IgD-negative memory B cell (primary cell): ENCODE data around the gene NMNAT2. TPM values are rescaled to one million over a fixed set of nuclear protein-coding genes. Genes with fewer than 3 reads are reported as not detected.

ENCODE experiments used
- H3K27ac Mint-ChIP-seq, 3 donors: one replicate each; pipeline ENCODE4 v1.8.0; 2020 to 2022; ENCODE audit warnings: mild to moderate bottlenecking in 3 of 3, mixed read lengths in 3 of 3, moderate library complexity in 1 of 3
- H3K27me3 Mint-ChIP-seq: one replicate; pipeline ENCODE4 v1.8.0; 2021; ENCODE audit warnings: mixed read lengths
- H3K36me3 Mint-ChIP-seq: one replicate; pipeline ENCODE4 v1.8.0; 2020; ENCODE audit warnings: mild to moderate bottlenecking, mixed read lengths
- H3K4me1 Mint-ChIP-seq, 3 donors: one replicate each; pipeline ENCODE4 v1.8.0; 2020 to 2022; ENCODE audit warnings: mixed read lengths in 3 of 3, mild to moderate bottlenecking in 1 of 3
- H3K4me3 Mint-ChIP-seq, 4 donors: one replicate each; pipeline ENCODE4 v1.8.0; 2020 to 2022; ENCODE audit warnings: mild to moderate bottlenecking in 4 of 4, mixed read lengths in 4 of 4, moderate library complexity in 3 of 4
- H3K9me3 Mint-ChIP-seq, 3 donors: one replicate each; pipeline ENCODE4 v1.8.0; 2020 to 2021; ENCODE audit warnings: mixed read lengths in 3 of 3, mild to moderate bottlenecking in 1 of 3
- polyA plus RNA-seq: library from polyadenylated mRNA; unstranded; fragments of 300-500 nt; fragmentation: Illumina TruSeq; gene quantifications from one replicate; pipeline ENCODE4 v1.2.3, GENCODE V29; 2021

NMNAT2 gene
- polyA plus RNA-seq, 1 donor from 2014 or later, result not detected

DNA sequence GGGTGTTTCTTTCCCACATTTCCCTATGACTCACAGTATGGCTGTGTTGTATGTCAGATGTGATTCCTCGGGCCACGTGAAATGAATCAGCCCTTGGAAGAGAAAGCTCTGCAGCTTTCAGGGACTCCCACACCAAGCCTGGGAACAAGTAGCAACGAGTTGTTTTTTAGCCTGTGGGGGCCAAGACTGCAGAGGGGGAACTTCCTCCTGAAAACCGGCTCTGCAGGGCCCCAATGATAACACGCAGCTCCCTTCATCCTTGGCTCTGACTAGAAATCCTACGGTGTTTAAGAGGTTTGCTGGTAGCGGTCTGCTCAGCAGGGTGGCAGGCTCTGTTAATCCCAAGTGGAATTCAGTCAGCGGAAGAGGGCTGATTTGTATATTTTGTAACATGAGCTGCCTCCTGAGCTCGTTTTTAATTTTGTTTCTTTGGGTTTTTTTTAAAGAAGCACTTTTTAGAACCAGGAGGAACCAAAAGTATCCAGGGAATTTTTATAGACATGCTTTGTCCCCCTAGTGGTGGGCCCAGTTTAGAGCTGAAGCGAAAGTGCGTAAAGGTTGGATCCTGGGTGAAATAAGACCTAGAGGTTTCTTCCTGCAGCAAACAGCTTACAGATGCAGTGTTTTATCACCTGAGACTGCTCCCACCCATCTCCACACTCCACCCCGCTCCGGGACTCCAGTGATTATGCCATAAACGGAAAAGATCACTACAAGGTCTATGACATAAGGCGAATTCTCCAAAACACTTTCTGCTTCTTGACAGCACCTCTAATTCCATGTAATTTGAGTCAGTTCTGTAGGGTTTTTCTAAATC lies 183.3 kb downstream of the NMNAT2 start:
- Mint-ChIP-seq H3K27me3 (peaks cover 8% of the 10 kb centered on the region), H3K9me3 (no peaks in the 10 kb centered on the region), H3K27ac (no peak overlapping the region), H3K36me3 (no peaks in the 10 kb centered on the region), H3K4me1 (peaks cover 0 to 7% (median 2%) of the 10 kb centered on the region in 3 donors), H3K4me3 (no peak overlapping the region)

DNA sequence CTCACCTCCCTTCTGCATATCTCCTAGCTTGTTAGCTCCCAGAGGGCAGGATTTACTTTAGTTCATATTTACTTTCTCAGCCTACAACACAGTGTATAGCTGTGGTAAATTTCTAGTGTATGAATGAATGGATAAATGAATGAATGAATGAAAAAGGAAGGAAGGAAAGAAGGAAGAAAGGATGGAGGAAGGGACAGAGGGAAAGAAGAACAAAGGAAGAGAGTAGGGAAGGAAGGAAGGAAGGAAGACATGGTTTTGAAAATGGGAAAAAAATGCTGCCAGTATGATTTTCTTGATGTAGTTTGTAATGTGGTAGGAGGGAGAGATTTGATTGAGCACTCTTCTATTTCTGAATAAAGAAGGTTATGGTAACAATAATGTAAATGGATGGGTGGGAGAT lies 185.1 kb downstream of the NMNAT2 start:
- Mint-ChIP-seq H3K9me3 (no peaks in the 10 kb centered on the region), H3K27ac (no peak overlapping the region), H3K27me3 (peaks cover 4% of the 10 kb centered on the region), H3K4me1 (peaks cover 0 to 7% (median 2%) of the 10 kb centered on the region in 3 donors), H3K36me3 (no peaks in the 10 kb centered on the region), H3K4me3 (no peak overlapping the region)

DNA sequence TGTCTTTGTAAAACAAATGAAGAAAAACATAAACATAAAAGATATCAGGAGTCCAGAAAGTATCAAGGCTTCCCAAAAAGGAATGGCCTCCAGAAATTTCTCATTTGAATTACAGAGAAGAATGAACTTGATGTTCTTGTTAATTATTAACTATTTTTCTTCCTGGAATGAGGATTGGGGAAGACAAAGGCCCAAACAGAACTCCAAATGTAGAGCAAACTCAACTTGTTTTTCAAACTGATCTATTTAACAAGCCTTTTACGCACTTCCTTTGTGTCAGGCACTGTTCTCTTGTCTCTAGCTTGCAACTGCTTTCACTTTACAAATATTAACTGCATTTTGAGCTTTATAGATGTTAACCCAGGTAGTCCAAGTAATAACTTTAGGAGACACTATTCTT lies 186.6 kb downstream of the NMNAT2 start:
- no peaks in the 10 kb centered on the region for H3K9me3 Mint-ChIP-seq
- peaks cover 5 to 8% (median 7%) of the 10 kb centered on the region in 3 donors for H3K4me1 Mint-ChIP-seq
- H3K27me3 Mint-ChIP-seq, result peaks cover 6% of the 10 kb centered on the region
- no peak overlapping the region for H3K4me3 Mint-ChIP-seq
- no peak overlapping the region for H3K27ac Mint-ChIP-seq
- H3K36me3 Mint-ChIP-seq, result no peaks in the 10 kb centered on the region

DNA sequence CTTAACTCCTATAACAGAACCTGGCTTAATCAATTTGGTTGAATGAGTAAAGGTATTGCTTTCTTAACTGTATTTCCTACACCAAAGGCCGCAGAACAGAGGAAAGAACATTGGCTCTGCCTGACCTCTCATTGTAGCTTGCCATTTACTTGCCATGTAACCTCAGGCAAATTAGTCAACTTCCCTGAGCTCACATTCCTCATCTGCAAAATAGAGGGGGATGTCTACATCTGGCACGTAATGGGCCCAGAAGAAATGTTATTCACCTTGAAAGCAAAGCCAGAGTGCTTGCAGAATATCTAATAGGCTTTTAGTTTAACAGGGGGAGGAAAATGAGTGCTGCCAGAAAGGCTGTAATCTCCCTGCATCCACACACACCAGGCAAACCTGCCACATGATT lies 187.8 kb downstream of the NMNAT2 start:
- peaks cover 5 to 8% (median 7%) of the 10 kb centered on the region in 3 donors for H3K4me1 Mint-ChIP-seq
- H3K36me3 Mint-ChIP-seq, result no peaks in the 10 kb centered on the region
- H3K9me3 Mint-ChIP-seq, result no peaks in the 10 kb centered on the region
- peaks cover 4% of the 10 kb centered on the region for H3K27me3 Mint-ChIP-seq
- no peak overlapping the region for H3K4me3 Mint-ChIP-seq
- no peak overlapping the region for H3K27ac Mint-ChIP-seq

DNA sequence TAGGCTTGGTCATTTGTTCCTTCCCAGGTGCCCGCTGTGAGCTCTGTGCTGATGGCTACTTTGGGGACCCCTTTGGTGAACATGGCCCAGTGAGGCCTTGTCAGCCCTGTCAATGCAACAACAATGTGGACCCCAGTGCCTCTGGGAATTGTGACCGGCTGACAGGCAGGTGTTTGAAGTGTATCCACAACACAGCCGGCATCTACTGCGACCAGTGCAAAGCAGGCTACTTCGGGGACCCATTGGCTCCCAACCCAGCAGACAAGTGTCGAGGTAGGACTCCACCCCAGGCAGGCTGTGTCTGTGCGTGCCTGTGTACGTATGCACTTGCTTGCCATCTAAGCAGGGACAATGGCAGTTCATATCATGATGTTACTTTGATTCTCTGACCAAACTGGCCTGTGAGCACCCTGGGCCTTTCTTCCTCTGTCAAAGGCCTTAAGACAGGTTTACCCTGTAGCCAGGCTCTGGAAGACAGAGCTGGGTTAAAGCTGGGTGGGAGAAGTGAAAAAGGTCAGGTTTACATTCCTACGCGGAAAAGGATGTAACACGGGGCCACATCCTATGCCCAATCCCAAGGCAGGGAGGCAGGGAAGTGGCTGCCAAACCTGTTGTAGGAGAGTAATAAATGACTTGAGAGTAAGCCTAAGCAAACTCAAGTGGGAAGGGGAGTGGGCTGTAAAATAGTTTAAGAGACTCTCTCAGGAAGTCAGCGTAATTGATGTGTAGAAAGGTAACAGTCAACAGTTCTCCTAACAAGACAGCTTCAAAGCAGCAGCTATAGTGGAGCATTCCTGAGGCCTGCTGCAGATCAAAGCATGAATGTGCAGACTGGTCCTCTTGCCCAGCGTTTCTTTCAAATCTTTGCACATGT lies 189.6 kb downstream of the NMNAT2 start:
- no peak overlapping the region for H3K27ac Mint-ChIP-seq
- peaks cover 4% of the 10 kb centered on the region for H3K27me3 Mint-ChIP-seq
- peaks cover 5 to 8% (median 7%) of the 10 kb centered on the region in 3 donors for H3K4me1 Mint-ChIP-seq
- H3K36me3 Mint-ChIP-seq, result no peaks in the 10 kb centered on the region
- no peaks in the 10 kb centered on the region for H3K9me3 Mint-ChIP-seq
- no peak overlapping the region for H3K4me3 Mint-ChIP-seq

DNA sequence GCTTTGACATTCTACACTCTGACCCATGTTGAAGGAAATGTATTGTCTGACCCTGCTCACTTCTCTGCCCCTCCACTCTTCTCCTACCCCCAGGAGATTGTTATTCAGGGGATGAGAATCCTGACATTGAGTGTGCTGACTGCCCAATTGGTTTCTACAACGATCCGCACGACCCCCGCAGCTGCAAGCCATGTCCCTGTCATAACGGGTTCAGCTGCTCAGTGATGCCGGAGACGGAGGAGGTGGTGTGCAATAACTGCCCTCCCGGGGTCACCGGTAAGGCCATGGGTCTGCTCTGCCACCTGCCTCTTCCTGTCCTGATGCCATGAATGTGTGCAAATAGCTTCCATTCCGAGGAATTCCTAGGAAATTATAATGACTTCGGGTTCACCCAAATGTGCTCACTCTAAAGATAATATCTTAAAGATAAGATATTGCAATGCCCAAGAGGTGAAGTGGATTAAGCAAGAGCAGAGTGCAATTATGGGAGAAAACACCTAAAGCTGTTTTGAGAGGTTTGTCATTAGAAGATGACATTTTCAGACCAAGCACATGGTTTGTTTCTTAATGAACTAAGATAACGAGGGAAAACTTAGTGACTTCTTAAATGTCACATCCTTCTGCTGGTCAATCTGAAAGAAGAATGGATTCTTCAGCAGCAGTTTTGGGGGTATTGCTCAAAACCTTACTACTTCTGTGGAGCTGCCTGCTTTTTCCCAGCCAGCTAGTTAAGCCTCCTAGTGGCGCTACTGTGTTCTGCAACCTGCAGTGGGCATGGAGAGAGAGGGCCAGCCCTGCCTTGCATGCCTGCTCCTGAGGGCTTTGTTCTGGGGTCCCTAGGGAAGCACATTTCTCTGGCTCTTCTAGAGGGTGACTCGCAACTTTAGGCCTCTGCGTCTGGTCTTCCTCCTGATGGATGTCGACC lies 190.5 kb downstream of the NMNAT2 start:
- peaks cover 4% of the 10 kb centered on the region for H3K27me3 Mint-ChIP-seq
- H3K4me3 Mint-ChIP-seq, result no peak overlapping the region
- H3K4me1 Mint-ChIP-seq, result peaks cover under 1 to 6% (median 5%) of the 10 kb centered on the region in 3 donors
- H3K36me3 Mint-ChIP-seq, result no peaks in the 10 kb centered on the region
- no peaks in the 10 kb centered on the region for H3K9me3 Mint-ChIP-seq
- no peak overlapping the region for H3K27ac Mint-ChIP-seq

DNA sequence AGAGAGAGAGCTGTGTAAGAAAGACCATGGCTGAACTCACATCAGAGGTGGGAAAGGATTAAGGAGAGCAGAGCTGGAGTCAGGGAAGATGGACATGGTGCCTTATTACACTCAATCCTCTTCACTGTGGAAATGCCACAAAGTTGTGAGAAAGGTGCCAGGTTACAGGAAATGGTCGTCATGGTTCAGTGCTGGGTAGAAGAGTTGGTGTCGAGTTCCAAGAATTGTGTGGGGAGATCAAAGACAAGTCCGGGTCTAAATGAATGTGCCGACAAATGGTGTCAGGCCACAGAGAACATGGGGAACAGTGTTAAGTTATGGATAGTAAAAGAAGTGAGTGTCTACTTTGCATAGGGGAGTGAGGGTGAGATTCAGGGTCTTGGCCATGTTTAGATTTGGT lies 191.2 kb downstream of the NMNAT2 start:
- Mint-ChIP-seq H3K27ac (no peak overlapping the region), H3K4me1 (peaks cover 0 to 6% (median 5%) of the 10 kb centered on the region in 3 donors), H3K4me3 (no peak overlapping the region), H3K27me3 (peaks cover 4% of the 10 kb centered on the region), H3K9me3 (no peaks in the 10 kb centered on the region), H3K36me3 (no peaks in the 10 kb centered on the region)

DNA sequence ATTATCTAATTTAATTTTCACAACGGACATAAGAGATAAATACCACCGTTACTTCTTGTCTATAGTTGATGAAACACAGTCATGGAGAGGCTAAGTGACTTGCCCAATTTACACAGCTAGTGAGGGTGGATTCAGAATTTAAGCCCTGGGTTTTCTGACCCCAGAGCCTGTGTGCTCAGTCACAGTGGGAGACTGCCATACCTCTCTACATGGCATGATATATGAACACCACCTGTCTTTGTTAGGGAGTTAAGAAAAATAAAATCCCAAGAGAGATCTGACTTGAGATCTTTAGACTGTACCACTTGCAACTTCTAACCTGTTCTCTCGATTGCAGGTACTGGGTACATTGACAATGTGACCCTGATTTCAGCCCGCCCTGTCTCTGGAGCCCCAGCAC lies 191.8 kb downstream of the NMNAT2 start:
- Mint-ChIP-seq H3K27me3 (peaks cover 4% of the 10 kb centered on the region), H3K4me3 (no peak overlapping the region), H3K4me1 (peaks cover 0 to 6% (median 5%) of the 10 kb centered on the region in 3 donors), H3K27ac (no peak overlapping the region), H3K36me3 (no peaks in the 10 kb centered on the region), H3K9me3 (no peaks in the 10 kb centered on the region)

DNA sequence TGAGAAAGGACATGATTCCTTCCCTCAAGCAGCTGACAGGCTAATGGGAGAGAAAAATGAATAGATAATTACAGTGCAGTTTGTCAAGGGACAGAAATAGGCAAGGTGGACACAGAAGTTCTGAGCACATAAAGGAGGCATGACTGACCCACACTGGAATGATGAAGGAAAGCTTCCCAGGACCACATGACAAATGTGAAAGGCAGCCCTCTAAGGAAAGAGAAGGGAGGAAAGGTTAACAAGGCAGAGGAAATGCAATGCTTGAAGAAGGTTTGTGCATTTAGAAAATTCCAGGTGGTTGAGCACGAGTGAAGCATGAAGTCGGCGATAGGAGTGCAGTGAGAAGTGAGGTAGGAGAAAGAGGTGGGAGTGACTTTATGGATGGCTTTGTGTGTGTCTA lies 194.7 kb downstream of the NMNAT2 start:
- Mint-ChIP-seq H3K4me1 (peaks cover 1 to 12% (median 5%) of the 10 kb centered on the region in 3 donors), H3K36me3 (no peaks in the 10 kb centered on the region), H3K27ac (no peak overlapping the region), H3K4me3 (no peak overlapping the region), H3K9me3 (no peaks in the 10 kb centered on the region), H3K27me3 (peaks cover 14% of the 10 kb centered on the region)

DNA sequence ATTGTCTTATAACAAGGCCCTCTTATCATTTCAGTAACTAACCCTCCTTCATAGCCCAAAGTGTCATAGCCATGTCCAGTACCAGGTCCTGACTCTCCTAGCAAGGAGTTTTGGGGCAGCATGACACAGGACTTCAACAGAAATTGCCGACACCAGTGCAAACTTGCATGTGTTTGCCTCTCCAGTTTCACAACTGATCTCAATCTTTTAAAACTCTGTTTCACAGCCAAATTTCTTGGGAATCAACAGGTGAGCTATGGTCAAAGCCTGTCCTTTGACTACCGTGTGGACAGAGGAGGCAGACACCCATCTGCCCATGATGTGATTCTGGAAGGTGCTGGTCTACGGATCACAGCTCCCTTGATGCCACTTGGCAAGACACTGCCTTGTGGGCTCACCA lies 195.3 kb downstream of the NMNAT2 start:
- no peak overlapping the region for H3K4me3 Mint-ChIP-seq
- no peak overlapping the region for H3K27ac Mint-ChIP-seq
- H3K9me3 Mint-ChIP-seq, result no peaks in the 10 kb centered on the region
- H3K27me3 Mint-ChIP-seq, result peaks cover 14% of the 10 kb centered on the region
- no peaks in the 10 kb centered on the region for H3K36me3 Mint-ChIP-seq
- peaks cover 2 to 12% (median 5%) of the 10 kb centered on the region in 3 donors for H3K4me1 Mint-ChIP-seq

DNA sequence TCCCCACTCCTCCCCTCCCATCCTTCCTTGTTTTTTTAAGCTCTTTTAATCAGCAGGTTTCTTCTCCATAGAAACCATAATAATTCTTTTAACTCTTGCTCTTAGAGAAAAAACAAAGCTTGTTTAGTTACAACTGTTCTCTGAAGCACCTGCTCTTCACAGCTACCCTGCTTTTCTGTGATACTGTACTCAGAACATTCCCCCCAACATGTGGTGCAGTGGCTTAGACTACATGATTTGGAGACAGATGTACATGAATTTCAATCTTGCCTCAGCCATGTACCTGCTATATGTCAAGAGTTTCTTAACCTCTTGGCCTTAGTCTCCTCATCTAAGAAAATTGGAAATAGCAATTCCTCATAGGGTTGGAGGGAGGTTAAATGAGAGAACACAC lies 198.6 kb downstream of the NMNAT2 start:
- peaks cover 0 to 6% (median 6%) of the 10 kb centered on the region in 3 donors for H3K4me1 Mint-ChIP-seq
- no peak overlapping the region for H3K27ac Mint-ChIP-seq
- peaks cover 11% of the 10 kb centered on the region for H3K27me3 Mint-ChIP-seq
- no peaks in the 10 kb centered on the region for H3K9me3 Mint-ChIP-seq
- no peaks in the 10 kb centered on the region for H3K36me3 Mint-ChIP-seq
- H3K4me3 Mint-ChIP-seq, result no peak overlapping the region

DNA sequence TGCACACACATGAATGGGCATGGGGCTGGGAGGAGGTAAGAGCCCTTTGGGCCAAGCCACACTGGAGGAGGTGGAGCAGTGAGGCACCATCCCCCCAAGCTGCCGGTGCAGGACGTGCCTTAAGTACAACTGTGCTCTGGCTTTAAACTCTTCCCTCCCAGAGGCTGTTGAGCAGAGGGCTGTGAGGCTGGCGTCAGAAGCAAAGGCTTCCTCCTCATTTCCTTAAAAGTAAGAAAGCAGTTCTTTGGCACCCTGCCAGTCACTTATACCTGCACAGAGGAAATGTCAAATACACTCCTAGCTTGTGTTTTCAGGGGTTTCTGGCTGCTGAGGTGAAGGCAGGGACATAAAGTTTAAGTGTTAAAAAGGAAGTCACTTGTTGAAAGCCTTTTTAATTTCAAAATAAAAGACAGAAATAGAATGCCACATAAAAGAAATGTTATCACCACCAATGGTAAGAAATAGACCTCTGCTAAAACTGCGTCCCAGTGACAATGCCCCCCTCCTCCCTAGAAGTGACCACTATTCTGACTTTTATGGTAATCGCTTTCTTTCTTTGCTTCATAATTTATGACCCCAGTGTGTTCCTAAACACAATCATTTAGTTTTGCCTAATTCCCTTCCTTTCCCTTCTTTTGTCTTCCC lies 199.1 kb downstream of the NMNAT2 start:
- no peak overlapping the region for H3K4me3 Mint-ChIP-seq
- H3K27ac Mint-ChIP-seq, result no peak overlapping the region
- peaks cover 0 to 6% (median 6%) of the 10 kb centered on the region in 3 donors for H3K4me1 Mint-ChIP-seq

DNA sequence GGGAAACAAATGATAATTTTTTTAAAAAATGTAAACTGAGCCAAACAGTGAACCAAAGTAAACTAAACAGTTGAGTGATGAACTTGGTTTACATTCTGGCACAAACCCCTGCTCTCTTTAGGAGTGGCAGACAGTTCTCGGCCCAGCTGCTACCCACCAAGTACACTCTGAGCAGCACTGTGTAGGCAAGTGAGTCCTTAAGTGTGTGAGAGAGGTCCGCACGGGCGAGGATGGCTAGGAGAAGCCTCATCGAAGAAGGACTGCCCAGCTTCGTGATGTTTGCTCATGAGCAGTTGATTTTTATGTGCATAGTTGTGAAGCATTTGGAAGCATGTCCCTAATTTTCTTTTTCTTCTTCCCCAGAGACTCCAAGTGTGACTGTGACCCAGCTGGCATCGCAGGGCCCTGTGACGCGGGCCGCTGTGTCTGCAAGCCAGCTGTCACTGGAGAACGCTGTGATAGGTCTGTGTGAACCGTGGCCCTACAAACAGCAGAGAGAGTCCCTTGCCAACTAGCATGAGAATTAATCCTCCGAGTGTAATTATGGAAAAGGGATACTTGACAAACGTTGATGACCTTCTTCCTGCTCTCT lies 200.1 kb downstream of the NMNAT2 start:
- peaks cover 16% of the 10 kb centered on the region for H3K27me3 Mint-ChIP-seq
- peaks cover 0 to 6% (median 6%) of the 10 kb centered on the region in 3 donors for H3K4me1 Mint-ChIP-seq
- no peaks in the 10 kb centered on the region for H3K36me3 Mint-ChIP-seq
- H3K4me3 Mint-ChIP-seq, result no peak overlapping the region
- H3K9me3 Mint-ChIP-seq, result no peaks in the 10 kb centered on the region
- no peak overlapping the region for H3K27ac Mint-ChIP-seq

More for the DNA sequence above, 199.1 kb downstream of the NMNAT2 start:
- Mint-ChIP-seq H3K9me3 (no peaks in the 10 kb centered on the region), H3K27me3 (peaks cover 16% of the 10 kb centered on the region), H3K36me3 (no peaks in the 10 kb centered on the region)

DNA sequence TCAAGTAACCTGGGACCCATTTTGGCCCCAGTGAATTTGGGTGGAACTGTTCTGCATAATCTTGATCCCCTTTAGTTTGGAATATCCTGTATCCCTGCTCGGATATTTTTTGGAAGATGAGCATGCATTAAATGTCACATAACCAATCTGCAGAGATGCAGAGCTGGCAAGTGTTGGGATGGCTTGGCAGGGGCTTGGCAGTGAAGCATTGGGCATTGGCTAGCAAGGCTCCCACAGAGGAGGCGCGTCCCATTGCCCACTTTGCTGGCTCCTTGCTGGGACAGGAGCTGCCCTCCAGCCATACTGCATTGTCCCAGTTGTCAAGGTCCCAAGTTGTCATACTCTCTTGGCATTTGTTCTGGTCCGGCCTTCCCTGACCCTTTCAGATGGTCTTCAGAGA lies 202.2 kb downstream of the NMNAT2 start:
- Mint-ChIP-seq H3K4me1 (peaks cover 0 to 6% (median 6%) of the 10 kb centered on the region in 3 donors), H3K27ac (no peak overlapping the region), H3K9me3 (no peaks in the 10 kb centered on the region), H3K36me3 (no peaks in the 10 kb centered on the region), H3K4me3 (no peak overlapping the region), H3K27me3 (peaks cover 16% of the 10 kb centered on the region)
